Endothelial cell of umbilical vein (primary cell): ENCODE data around the gene LILRA2. TPM values are rescaled to one million over a fixed set of nuclear protein-coding genes. Genes with fewer than 3 reads are reported as not detected.

Source experiments
- BruUV-seq: library from RNA; stranded (reverse); fragments of 400-500 nt; replicated peaks from 2 replicates; lab custom pipeline; 2021; lab: Mats Ljungman, UMichigan
- CTCF ChIA-PET: fragments of 300-600, 350-600 bp; sonication (Branson Sonifier 250); formaldehyde crosslinking; loops from one replicate; lab custom pipeline; 2021; ENCODE audit warnings: antibody characterized with exemption, inconsistent platforms; lab: Charles Lee
- POLR2A ChIA-PET: fragments of 300-600, 350-600 bp; sonication (Branson Sonifier 250); formaldehyde crosslinking; loops from one replicate; lab custom pipeline; 2021; ENCODE audit warnings: antibody characterized with exemption, inconsistent platforms; lab: Charles Lee
- DNase-seq: peaks from one replicate; pipeline ENCODE4 v3.0.0-alpha.2; 2011; ENCODE audit warnings: low read depth, low spot score
- FAIRE-seq: peaks from 2 replicates; lab custom pipeline; 2011; peaks lifted over from hg19 to GRCh38; lab: Jason Lieb, UNC
- H2AFZ ChIP-seq: 2 replicates; pipeline ENCODE4 v1.6.0; 2012; ENCODE audit warnings: low read depth, low read length, control low read depth, inconsistent platforms
- H3K27ac ChIP-seq: 2 replicates; pipeline ENCODE4 v1.5.1; 2011; ENCODE audit warnings: low read depth, mild to moderate bottlenecking, control low read depth, low read length, moderate library complexity; ENCODE audit not compliant: insufficient read depth
- H3K27me3 ChIP-seq, 2 experiments: 2 replicates each; pipeline versions ENCODE4 v1.6.0 to v1.6.1; 2011; ENCODE audit warnings: low read length in 2 of 2, mixed read lengths in 1 of 2; ENCODE audit not compliant: control insufficient read depth in 2 of 2, insufficient read depth in 2 of 2
- H3K36me3 ChIP-seq, 2 experiments: 2 replicates in 1 of 2; 3 replicates in 1 of 2; pipeline ENCODE4 v1.5.1; 2011; ENCODE audit warnings: low read length in 2 of 2, mild to moderate bottlenecking in 1 of 2, moderate library complexity in 1 of 2; ENCODE audit not compliant: control insufficient read depth in 2 of 2, insufficient read depth in 2 of 2; ENCODE audit errors: extremely low read depth in 1 of 2
- H3K4me1 ChIP-seq: 3 replicates; pipeline ENCODE4 v1.5.1; 2011; ENCODE audit warnings: mild to moderate bottlenecking, low read length; ENCODE audit not compliant: control insufficient read depth, insufficient read depth; ENCODE audit errors: extremely low read depth
- H3K4me2 ChIP-seq: 2 replicates; pipeline ENCODE4 v1.6.1; 2011; ENCODE audit warnings: low read length, control low read depth, mixed read lengths; ENCODE audit not compliant: insufficient read depth
- H3K4me3 ChIP-seq, 3 experiments: fragments of 200-600 bp in 1 of 3; sonication (generic), shearing (Covaris generic) in 1 of 3; replicated peaks in 1 of 3; 2 replicates each; pipeline ENCODE4 v1.5.1; 2011 to 2016; ENCODE audit warnings: control low read depth in 3 of 3, low read length in 3 of 3, mild to moderate bottlenecking in 2 of 3, inconsistent platforms in 1 of 3, low read depth in 1 of 3, moderate library complexity in 1 of 3; ENCODE audit not compliant: insufficient read depth in 1 of 3
- H3K79me2 ChIP-seq: 2 replicates; pipeline ENCODE4 v1.6.0; 2012; ENCODE audit warnings: low read length, inconsistent platforms; ENCODE audit not compliant: control insufficient read depth, insufficient read depth
- H3K9ac ChIP-seq: replicated peaks from 2 replicates; pipeline ENCODE3; 2011; ENCODE audit warnings: low read length, control low read depth; ENCODE audit not compliant: insufficient read depth; ENCODE audit errors: extremely low read depth
- H3K9me1 ChIP-seq: replicated peaks from 3 replicates; pipeline ENCODE4 v1.6.0; 2011; ENCODE audit warnings: mild to moderate bottlenecking, low read length; ENCODE audit not compliant: control insufficient read depth, insufficient read depth; ENCODE audit errors: extremely low read depth
- H3K9me3 ChIP-seq: replicated peaks from 2 replicates; pipeline ENCODE4 v1.5.1; 2012; ENCODE audit warnings: low read length, inconsistent platforms; ENCODE audit not compliant: control insufficient read depth, insufficient read depth
- H4K20me1 ChIP-seq: replicated peaks from 2 replicates; pipeline ENCODE3; 2011; ENCODE audit warnings: mild to moderate bottlenecking, low read length; ENCODE audit not compliant: control insufficient read depth, insufficient read depth; ENCODE audit errors: extremely low read depth
- EZH2 ChIP-seq: IDR thresholded peaks from 2 replicates; pipeline ENCODE4 v1.6.1; 2012; ENCODE audit warnings: borderline replicate concordance, low read depth, mild to moderate bottlenecking, moderate library complexity, low read length, inconsistent platforms; ENCODE audit not compliant: severe bottlenecking
- FOS ChIP-seq: IDR thresholded peaks from 2 replicates; pipeline ENCODE4 v1.6.1; 2011; ENCODE audit warnings: mild to moderate bottlenecking, low read length, moderate library complexity, borderline replicate concordance; ENCODE audit not compliant: insufficient read depth
- GATA2 ChIP-seq: IDR thresholded peaks from 2 replicates; pipeline ENCODE4 v1.7.0; 2011; ENCODE audit warnings: low read depth, mild to moderate bottlenecking, moderate library complexity, mixed read lengths, low read length; ENCODE audit not compliant: insufficient read length, insufficient read depth
- JUN ChIP-seq: IDR thresholded peaks from 2 replicates; pipeline ENCODE4 v1.6.1; 2011; ENCODE audit warnings: borderline replicate concordance, low read depth; ENCODE audit not compliant: insufficient read length, insufficient read depth
- MYC ChIP-seq: IDR thresholded peaks from one replicate; pipeline ENCODE4 v1.6.1; 2011; ENCODE audit warnings: mild to moderate bottlenecking, low read depth, low read length
- POLR2A ChIP-seq: IDR thresholded peaks from 2 replicates; pipeline ENCODE4 v1.6.1; 2012; ENCODE audit warnings: low read depth, mild to moderate bottlenecking, control low read depth, low read length
- POLR2AphosphoS5 ChIP-seq: IDR thresholded peaks from 2 replicates; pipeline ENCODE4 v1.6.1; 2012; ENCODE audit warnings: low read depth, mild to moderate bottlenecking, control low read depth, low read length, moderate library complexity; ENCODE audit not compliant: insufficient read depth
- dilution Hi-C: fragments of 300-500 bp; cut with MboI; formaldehyde crosslinking; loops from one replicate; pipeline ENCODE4 v1.15.0; 2019; ENCODE audit warnings: low sequenced_read_pairs; ENCODE audit not compliant: extremely low pct_ligation_motif_present
- intact Hi-C: fragments of 100-400 bp; cut with micrococcal nuclease; formaldehyde crosslinking; loops from one replicate; pipeline ENCODE4 v1.10.0; 2022
- polyA plus RNA-seq, 4 experiments: library from polyadenylated mRNA; depleted of rRNA in 3 of 4; stranded (reverse) in 3 of 4; unstranded in 1 of 4; fragments of >200 nt; gene quantifications; 2 replicates each; pipeline versions ENCODE4 v1.2.1 to v1.2.3, GENCODE V29; 2011 to 2012; ENCODE audit warnings: missing spikeins in 1 of 4
- total RNA-seq: library from RNA; stranded (reverse); gene quantifications from 2 replicates; pipeline ENCODE4 v1.2.3, GENCODE V29; 2021
- TF ChIP-seq, protein P1 (sequence below), 2 donors: IDR thresholded peaks; 1 replicate in 1 of 2; 2 replicates in 1 of 2; pipeline ENCODE4 v1.5.1; 2011; ENCODE audit warnings: low read length in 2 of 2, mild to moderate bottlenecking in 2 of 2, moderate library complexity in 2 of 2, control low read depth in 1 of 2, inconsistent platforms in 1 of 2, low read depth in 1 of 2; ENCODE audit not compliant: insufficient read depth in 1 of 2; ENCODE audit errors: extremely low read depth in 1 of 2
- TF ChIP-seq, protein P2 (sequence below): IDR thresholded peaks from 2 replicates; pipeline ENCODE4 v1.6.1; 2011; ENCODE audit not compliant: insufficient read depth, insufficient read length

The LILRA2 gene
- total and polyA plus RNA-seq, 2 donors (not counting 3 experiments of a cell fraction or from before 2014, with no cell fraction given) = not detected

GRCh38 chr19:54606891-54607784 lies 33.5 kb downstream of the LILRA2 start:
- BruUV-seq = no TSS peak
- H2AFZ ChIP-seq = no peak overlapping the region
- H3K9me3 ChIP-seq = no peaks in the 10 kb centered on the region
- ChIA-PET POLR2A (no interaction called here), CTCF (no interaction called here)
- no peak overlapping the region for H3K4me2 ChIP-seq
- H3K27me3 ChIP-seq = no peaks in the 10 kb centered on the region
- intact Hi-C loops = no loop called here
- FAIRE-seq (no peak), DNase-seq (no peak)
- H3K9me1 ChIP-seq = no peaks in the 10 kb centered on the region
- no peaks in the 10 kb centered on the region for H3K36me3 ChIP-seq
- H3K27ac ChIP-seq = no peak overlapping the region
- no peak overlapping the region for H3K9ac ChIP-seq
- no peaks in the 10 kb centered on the region for H3K79me2 ChIP-seq
- H4K20me1 ChIP-seq = no peaks in the 10 kb centered on the region
- dilution Hi-C loops = no loop called here
- H3K4me3 ChIP-seq = no peak overlapping the region
- H3K4me1 ChIP-seq = no peaks in the 10 kb centered on the region
- TF ChIP-seq GATA2 = no peak
- TF ChIP-seq POLR2AphosphoS5 = no peak
- no peak for TF ChIP-seq JUN
- TF ChIP-seq FOS = no peak
- no peak for TF ChIP-seq MYC
- TF ChIP-seq, protein P1, sequence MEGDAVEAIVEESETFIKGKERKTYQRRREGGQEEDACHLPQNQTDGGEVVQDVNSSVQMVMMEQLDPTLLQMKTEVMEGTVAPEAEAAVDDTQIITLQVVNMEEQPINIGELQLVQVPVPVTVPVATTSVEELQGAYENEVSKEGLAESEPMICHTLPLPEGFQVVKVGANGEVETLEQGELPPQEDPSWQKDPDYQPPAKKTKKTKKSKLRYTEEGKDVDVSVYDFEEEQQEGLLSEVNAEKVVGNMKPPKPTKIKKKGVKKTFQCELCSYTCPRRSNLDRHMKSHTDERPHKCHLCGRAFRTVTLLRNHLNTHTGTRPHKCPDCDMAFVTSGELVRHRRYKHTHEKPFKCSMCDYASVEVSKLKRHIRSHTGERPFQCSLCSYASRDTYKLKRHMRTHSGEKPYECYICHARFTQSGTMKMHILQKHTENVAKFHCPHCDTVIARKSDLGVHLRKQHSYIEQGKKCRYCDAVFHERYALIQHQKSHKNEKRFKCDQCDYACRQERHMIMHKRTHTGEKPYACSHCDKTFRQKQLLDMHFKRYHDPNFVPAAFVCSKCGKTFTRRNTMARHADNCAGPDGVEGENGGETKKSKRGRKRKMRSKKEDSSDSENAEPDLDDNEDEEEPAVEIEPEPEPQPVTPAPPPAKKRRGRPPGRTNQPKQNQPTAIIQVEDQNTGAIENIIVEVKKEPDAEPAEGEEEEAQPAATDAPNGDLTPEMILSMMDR (IDR thresholded peaks at IDR 0.05; ENCODE audit: extremely low read depth in 1 of 2, insufficient read depth in 1 of 2, low read depth in 1 of 2, low read length in 2 of 2) = no peak
- TF ChIP-seq EZH2 = no peak
- TF ChIP-seq, protein P2, sequence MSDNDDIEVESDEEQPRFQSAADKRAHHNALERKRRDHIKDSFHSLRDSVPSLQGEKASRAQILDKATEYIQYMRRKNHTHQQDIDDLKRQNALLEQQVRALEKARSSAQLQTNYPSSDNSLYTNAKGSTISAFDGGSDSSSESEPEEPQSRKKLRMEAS = no peak
- TF ChIP-seq POLR2A = no peak
